ENCODE results near the gene CD82.

DNA sequence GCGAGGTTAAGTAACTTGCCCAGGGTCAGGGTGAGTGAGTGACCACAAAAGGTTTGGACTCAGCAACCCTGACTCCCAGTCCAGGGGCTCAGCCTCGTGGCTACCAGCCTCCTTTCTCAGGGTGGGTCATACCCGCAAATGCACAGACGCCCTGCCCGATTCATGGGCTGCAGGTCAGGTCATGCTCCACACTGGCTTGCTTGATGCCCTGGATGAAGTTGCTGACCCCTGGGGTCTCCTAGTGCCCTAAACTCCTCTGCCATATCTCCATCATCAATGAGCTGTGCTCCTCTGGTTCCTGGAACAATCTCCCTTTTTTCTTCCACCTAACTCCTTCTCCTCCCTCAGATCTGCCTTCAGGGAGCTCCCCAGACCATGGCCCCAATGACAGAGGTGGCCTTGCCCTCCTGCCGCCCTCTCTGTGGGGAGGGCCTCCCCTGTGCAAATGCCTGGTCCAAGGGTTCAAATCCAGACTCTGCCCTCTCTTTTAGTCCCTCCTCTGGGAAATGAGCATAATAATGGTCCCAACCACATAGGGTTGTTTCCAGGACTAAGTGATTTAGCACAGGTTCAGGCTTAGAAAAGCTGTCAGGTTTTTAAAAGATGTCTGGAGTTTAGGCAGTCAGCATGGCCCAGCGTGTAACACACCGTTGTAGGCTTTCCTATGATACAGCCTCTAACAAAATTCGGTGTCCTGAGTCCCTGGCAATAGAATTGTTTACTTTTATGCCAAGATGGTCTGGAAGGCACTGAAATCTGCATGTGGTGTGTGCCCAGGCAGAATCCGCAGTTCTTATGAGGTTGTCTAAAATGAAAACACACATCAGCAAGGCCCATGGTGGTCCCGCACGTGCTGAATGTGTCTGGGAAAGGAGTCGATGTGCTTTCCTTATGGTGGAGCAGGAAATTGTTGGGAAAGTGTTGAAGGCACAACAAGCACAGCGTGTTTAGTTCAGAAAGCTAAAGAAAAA, 63.6 kb downstream of the CD82 start:
- TF ChIP-seq, protein P1, sequence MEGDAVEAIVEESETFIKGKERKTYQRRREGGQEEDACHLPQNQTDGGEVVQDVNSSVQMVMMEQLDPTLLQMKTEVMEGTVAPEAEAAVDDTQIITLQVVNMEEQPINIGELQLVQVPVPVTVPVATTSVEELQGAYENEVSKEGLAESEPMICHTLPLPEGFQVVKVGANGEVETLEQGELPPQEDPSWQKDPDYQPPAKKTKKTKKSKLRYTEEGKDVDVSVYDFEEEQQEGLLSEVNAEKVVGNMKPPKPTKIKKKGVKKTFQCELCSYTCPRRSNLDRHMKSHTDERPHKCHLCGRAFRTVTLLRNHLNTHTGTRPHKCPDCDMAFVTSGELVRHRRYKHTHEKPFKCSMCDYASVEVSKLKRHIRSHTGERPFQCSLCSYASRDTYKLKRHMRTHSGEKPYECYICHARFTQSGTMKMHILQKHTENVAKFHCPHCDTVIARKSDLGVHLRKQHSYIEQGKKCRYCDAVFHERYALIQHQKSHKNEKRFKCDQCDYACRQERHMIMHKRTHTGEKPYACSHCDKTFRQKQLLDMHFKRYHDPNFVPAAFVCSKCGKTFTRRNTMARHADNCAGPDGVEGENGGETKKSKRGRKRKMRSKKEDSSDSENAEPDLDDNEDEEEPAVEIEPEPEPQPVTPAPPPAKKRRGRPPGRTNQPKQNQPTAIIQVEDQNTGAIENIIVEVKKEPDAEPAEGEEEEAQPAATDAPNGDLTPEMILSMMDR (IDR thresholded peaks at IDR 0.05; ENCODE audit: low read depth, low read length), result no peak
- no peak for TF ChIP-seq EZH2phosphoT487 (IDR thresholded peaks at IDR 0.05; ENCODE audit: low read depth)

Data from OCI-LY3 (cell line).